Measurements from ENCODE around the gene SLC7A8.

Gene SLC7A8

DNA sequence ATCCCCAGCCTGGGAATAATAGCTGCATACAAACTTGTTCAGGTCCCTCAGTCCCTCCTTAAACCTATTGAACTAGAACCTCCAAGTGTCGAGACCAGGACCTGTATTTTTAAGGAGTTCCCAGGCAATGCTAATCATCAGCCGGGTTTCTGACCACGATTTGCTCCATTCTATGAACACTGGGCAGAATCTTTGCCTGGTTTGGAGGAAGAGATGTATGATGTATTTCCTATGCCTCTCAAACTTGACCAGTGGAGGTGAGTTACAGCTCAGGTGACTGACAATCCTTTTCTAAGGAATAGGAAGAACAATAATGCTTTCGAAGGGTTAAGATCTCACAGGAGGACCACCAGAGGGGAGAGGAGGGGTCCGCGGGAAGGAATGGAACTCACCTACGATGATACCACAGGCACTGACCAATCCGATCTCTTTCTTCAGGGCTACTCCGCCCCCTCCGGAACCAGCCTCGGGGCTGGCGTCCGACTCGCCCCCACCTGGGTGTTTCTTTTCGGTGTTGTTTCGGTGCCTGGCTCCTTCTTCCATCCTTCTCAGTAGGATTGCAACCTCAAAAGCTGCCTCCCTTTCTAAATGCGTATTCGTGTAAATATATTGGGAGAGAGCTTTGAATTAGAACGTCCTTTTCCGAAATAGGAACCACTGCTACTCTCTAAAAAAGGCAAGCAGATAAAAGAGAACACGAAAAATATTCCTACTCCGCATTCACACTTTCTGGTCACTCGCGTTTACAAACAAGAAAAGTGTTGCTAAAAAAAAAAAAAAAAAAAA, 895 bp downstream of the SLC7A8 start:
- no peak for DNase-seq (ENCODE audit: low read depth)

DNA sequence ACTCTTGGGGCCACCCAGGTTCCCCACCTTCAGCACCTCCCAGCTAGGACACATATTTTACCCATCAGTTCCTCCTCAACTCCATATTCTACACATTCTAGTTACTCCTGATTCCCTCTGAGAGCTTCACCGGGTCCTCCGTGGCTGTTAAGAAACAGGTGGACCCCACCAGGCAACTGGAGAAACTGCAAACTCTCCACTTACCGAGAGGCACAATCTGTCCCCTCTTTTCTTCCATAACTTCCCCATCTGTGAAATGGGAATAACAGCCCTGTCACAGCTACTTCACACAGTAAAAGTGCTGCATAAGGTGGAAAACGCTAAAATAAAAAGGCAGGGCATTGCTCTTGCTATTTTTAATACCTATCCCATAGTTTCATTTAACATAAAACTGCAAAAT, 1.5 kb downstream of the SLC7A8 start:
- no peak for DNase-seq (ENCODE audit: low read depth)

DNA sequence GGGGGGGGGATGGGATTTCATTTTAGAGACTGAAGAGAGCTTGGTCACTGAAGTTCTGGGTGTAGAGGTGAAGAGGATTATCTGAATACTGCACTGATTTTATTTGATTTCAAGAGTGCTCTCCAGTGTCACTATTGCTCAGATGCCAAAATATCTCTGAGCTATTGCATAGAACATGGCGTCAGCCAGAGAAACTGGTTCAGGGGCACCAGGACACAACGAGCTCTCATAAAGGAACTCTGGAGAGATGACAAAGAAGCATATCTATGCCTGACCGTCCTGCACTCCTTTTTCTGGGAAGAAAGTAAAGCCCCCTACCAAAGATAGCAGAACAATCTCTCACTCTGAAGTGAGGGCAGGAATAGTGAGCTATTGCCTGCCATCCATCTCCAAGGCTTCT, 2.0 kb downstream of the SLC7A8 start:
- DNase-seq (ENCODE audit: low read depth) = no peak

DNA sequence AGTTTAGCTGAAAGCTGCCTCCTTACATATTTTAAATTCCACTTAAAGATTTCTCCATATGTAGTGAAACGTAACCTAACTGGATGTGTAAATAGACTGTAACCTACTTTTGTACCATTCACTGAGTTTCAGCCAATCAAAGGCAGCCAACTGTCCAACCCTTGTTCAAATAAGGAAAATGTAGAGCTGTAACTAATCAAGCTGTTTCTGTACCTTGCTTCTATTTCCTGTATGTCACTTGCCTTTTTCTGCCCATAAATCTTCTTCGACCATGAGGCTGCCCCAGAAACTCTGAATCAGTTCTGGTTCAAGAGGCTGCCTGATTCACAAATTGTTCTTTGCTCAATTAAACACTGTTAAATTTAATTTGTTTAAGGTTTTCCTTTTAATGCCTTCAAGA, 6.3 kb downstream of the SLC7A8 start:
- DNase-seq (ENCODE audit: low read depth) = no peak

DNA sequence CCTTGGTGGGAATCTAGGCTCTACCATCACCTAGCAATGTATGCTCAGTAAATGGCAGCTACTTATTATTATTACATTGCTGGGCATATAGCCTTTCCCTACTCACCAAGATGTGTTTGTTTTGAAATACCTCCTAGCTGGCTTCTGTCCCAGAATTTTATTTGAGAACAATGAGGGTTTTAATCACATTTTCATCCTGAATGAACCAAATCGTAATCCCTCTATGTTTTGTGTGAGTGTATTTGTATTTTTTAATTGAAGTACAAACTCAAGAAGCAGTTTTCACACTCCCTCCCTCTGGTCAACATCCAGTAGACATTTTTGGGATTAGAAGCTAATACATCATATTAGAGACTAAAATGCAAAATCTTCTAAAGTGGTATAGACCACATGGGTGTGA, 7.6 kb downstream of the SLC7A8 start:
- DNase-seq (ENCODE audit: low read depth) = no peak

DNA sequence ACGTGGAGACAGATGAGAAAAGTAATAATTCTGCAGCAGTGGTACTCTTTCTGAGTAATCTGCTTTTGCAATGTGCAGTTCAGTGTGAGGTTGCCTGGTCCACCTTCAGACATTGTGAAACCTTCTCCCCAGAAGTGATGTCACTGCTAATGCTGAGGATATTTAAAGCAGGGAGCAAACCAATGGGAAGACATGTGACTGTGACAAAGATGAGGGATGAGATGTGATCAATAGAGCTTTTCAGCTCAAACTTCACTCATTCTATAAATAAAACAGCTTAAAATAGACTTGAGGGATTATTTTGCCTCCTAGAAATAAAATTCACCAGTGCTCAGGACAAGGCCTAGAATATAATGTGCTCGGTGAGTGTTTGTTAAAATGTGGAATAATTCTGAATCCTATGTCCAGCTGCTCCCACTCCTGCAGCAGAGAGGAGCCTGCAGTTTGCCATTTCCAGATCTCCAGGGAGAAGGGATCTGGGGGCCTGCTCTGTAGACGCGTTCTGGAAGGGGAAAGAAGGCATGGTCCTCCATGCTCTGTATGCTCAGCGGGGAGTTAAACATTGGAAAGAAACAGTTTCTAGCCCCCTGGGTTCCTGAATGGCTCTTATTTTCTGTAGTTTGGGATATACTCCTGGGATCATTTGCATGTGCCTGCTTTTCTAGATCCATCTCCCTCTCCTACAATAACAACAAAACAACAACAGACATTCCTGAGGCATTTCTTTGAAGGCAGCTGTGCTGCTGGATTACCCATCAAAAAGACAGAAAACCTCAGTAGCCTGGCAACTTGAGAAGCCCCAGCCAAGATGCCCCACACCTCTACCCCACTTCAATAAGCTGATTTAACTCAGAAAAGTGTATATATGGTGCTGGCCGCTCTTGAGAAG, 8.9 kb downstream of the SLC7A8 start:
- DNase-seq (ENCODE audit: low read depth) = no peak

DNA sequence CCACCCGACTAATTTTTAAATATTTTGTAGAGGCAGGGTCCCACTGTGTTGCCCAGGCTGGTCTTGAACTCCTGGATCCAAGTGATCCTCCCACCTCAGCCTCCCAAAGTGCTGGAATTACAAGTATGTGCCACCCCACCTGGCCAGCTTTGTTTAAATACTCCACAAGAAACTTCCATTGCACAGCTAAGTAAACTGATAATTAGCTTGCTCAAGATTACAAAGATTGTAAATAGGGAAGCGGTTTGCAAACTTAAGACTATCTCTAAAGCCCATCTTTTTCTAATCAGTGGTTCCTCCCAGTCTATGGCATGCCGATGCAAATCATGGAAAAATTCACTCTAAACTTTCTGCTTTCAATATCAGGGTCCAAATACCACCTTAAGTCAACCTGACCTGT, 9.7 kb downstream of the SLC7A8 start:
- DNase-seq (ENCODE audit: low read depth) = no peak

DNA sequence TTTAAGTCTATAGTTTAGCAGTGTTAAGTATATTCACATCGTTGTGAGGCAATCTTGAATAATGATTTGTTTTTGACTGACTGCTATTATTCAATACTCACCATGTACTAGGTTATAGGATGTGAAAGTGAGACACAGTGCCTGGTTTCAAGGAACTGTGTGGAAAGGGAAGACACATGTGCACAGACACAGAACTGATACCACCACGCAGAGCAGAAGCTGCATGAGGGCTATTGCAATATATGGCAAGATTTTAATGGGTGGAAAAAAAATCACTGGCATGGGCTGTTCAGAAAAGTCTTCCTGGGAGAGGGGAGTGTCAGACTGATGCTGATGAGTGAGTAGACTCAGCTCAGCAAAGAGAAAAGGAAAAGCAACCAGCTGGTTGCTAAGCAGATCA, 10.4 kb downstream of the SLC7A8 start:
- no peak for DNase-seq (ENCODE audit: low read depth)

DNA sequence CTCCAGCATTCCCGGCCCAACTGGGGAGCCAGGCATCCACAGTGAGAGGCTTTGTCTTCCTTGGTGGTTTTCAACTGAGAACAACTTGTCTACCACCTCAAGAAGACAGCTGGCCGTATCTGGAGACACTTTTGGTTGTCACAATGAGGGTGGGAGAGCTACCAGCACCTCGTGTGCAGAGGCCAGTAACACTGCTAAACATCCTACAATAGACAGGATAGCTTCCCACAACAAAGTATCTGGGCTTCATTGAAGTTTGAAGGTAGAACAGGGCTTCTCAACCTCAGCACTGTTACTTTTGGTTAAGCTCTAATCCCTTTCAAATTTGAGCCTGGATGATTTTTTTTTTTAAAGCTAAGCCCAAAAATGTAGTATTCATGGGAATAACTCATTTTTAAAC, 10.9 kb downstream of the SLC7A8 start:
- DNase-seq (ENCODE audit: low read depth) = no peak

DNA sequence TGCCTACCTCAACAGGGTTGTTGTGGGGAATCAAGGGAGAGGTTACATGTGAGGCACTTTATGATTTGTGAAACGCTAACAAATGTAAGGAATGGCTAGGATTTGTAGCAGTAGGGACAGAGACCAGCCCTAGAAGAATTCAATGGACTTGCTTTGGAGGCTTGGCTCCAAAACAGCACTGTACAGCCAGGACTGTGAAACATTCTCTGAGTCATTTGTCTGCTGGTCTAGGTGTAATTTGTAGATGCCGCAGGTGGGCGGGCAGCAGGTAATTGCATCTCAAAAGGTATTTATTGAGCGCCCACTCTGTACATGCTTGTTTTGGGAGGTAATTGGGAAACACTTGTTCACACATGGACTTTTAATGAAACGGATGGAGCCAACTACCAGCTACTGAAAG, 11.4 kb downstream of the SLC7A8 start:
- no peak for DNase-seq (ENCODE audit: low read depth)

DNA sequence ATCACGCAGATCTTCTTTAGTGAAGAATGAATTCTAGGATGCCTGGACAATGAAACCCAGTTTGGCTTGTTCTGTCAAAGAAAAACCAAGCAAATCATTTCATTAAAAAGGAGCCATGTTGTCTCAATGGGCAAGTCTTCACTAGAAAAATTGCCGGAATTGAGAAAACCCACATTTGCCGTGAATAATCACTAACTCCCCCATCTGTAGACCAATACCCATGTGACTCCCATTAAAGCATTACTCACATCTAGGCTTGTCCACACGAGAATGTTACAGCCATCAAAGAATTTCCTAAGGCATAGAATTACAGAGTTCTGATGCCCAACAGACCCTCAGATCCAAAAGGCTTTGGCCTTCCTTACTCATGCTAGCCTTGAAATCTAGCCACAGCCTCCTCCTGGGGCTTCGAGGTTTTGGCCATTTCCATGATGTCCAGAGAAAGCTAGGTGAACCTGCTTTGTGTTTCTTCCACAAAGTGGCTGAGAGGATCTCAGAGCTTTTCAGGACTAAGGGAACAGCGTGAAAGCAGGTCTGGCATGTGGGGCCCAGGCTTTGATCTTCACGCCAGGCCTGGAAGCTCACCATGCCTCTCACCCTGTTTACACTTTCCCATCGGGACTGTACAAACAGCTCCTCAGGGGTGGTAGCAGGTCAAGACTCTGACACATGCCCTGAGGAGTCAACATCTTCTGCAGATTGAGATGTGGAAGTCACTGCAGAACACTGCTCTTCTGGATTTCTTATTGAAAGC, 12.1 kb downstream of the SLC7A8 start:
- DNase-seq (ENCODE audit: low read depth) = no peak

DNA sequence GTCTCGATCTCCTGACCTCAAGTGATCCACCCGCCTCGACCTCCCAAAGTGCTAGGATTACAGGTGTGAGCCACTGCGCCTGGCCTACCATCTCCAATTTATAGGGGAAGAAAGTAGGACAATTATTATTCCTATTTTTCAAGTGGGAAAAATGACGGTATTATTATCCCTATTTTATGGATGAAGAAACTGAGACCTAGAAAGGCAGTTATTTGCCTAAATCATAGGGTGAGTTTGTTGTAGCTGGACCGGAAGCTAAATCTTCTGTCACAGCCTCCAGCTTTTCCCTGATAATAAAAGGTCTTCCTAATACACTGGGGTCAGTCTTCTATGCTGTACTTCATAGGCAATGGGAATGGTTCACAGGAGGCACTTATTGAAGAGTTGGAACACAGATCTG, 13.8 kb downstream of the SLC7A8 start:
- no peak for DNase-seq (ENCODE audit: low read depth)

DNA sequence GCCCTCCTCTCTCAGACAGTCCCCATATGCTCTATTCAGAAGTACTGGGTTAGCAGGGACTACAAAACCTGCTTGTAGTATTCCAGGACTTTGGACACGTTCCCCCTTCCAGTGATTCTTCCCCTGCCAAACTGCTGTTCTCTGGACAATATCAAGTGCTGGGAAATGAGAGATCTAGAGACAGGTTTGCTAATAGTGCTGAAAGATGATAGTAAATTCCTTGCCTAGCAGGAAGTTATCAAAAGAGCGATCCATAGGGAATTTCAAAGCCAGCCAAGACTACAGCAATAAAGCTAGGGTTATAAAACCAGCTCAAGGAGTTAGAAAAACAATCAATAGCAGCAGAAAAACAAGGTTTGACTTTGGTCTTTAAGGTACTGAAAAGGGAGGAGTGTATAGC, 15.2 kb downstream of the SLC7A8 start:
- no peak for DNase-seq (ENCODE audit: low read depth)

DNA sequence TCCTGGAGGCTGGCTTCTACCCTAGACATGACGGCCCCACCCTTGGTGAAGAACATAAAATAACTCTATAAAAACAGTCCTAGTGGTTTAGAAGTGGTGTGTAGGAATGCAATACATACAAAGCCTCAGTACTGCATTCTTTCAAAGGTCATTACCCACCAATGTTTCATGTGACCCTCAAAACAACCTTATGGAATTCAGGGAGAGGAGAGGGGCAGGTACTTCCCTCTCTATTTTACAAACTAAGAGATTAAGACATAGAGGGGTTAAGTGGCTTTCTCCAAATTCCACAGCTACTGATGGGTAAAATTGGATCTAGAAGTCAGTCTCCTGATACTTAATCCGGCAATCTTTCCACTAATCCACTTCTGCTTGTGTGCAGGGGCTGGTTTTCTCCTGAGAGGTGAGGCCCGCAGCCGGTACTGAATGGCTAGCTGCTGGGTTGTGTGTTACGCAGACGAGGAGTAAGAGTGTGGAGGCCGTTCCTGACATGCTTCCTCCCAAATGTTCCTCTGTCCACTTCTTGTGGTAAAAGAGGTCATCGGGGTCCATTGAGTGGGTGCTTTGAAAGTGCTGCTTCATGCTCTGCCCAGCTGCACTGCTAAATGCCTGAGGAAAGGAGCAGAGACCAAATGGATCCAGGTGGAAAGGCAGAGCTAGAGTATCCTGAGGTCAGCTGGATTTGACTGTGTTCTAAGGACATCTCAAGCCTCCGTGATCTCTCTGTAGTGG, 16.2 kb downstream of the SLC7A8 start:
- DNase-seq (ENCODE audit: low read depth) = no peak

DNA sequence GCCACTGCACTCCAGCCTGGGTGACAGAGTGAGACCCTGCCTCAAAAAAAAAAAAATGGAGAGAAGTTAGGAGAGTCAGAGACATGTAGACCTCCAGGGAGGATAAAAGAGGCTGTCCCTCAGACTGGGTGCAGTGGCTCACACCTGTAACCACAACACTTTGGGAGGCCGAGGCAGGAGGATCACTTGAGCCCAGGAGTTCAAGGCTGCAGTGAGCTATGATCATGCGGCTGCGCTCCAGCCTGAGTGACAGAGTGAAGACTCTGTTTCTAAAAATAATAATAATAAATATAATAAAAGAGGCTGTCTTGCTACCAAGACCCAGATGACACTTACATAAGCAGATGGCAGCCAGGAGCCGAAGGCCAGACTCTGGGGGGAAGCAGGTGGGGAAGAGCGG, 18.5 kb downstream of the SLC7A8 start:
- no peak for DNase-seq (ENCODE audit: low read depth)

DNA sequence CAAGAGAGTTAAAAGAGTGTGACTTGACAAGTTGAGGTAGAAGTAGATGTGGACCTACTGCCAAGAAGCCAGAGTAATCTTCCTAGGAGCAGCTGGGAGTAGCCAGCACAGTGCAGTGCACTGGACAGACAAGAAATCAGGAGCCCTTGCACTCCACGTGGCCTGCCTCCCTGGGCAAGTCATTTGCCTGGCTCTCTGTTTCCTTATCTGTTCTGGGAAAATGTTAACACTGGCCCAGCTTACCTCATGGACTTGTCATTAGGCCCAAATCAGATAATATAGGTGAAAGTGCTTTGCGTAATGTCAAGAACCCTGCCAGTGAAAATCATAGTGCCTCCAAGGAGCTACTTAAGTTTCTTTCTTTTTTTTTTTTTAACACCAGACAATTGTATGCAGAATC, 19.2 kb downstream of the SLC7A8 start:
- DNase-seq (ENCODE audit: low read depth) = no peak

DNA sequence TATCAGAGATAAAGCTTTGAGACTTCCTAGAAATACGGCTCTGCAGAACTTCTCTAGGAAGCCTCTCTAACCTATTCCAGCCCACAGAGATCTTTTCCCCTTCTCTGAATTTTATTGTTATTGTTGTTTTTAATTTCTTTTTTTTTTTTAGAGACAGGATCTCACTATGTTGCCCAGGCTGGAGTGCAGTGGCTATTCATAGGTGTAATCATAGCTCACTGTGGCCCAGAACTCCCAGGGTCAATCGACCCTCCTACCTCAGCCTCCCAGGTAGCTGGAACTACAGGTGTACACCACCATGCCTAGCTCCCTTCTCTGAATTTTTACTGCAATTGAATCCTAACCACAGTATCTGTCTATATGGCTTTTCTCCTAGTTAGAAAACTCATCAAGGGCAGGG, 19.6 kb downstream of the SLC7A8 start:
- DNase-seq (ENCODE audit: low read depth) = no peak

DNA sequence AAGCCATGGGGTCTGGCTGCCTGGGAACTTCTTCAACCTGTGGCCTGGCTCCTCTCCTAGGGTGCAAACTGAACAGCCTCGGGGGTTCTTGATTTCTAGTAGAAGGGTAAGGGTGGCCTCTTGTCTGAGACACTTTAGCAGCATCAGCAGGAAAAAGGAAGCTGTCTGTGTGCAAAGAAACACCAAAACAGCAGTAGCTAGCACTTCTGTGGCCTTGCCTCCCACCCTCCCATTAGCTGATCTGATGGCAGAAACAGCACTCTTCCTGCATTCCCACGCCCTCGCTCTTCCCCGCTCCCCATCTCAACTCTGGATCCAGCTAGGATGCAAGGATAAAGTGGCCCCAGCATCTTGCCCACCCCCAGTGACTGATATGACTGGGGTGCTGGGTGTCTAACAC, 20.7 kb downstream of the SLC7A8 start:
- no peak for DNase-seq (ENCODE audit: low read depth)

DNA sequence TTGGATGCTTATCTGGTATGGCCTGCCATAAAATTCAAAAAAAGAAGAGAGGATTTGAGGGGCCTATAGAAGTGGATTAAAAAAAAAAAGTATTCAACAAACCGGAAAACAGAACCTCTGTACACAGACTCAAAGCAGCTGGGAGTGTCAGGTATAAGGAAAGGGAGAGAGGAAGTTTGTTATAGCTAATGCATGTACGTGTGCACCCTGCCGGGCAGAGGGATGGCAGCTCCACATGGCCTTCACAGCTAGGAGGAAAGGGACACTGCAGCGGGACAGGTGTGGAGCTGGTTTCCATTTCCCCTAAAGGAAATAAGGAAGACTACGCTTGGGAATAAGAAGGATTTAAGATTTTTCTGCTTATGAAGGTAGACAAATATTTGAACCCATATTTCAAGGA, 21.5 kb downstream of the SLC7A8 start:
- DNase-seq (ENCODE audit: low read depth) = no peak

DNA sequence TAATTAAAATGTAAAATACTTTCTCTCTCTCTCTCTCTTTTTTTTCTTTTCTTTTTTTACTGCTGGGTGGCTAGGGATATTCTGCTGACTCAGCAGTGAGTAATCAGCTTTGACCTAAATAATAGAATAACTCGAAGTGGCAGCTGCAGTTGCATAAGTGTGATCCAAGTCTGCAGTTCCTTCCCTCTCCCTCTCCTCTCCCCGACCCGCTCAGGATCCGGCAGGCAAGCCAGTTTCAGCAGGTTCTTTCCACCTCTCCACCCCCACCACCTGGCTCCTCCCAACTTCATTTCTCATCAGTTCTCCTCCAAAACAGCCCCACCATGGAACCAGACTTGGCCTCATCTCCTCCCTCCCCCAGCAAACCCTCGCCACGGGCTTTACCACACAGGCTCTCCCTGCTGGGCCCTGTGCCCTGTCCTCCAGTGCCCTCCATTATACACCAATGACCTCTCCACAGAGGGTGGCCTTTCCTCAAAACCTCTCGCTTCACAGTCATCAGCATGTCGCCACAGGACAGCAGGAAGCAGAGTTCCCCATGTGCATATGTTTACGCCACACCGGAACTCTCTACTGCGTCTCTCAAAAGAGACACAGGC, 22.4 kb downstream of the SLC7A8 start:
- no peak for DNase-seq (ENCODE audit: low read depth)

DNA sequence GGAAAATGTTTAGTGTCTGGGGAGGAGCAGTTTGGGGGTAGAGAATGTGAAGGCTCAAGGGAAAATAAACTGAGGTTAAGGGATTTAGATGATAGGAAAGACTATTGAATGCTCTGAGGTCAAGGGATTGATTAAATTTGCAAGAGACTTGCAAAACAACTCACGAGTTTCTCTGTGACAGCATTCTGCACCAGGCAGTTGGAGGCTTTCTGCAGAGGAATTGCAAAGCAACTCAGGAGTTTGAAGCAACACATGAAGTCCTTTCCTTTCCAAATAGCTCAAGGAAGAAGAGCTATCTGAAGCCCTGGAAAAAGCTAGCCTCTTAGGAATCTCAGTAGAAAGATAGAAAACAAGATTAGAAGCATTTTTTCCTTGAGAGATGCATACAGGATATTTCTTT, 23.9 kb downstream of the SLC7A8 start:
- no peak for DNase-seq (ENCODE audit: low read depth)

DNA sequence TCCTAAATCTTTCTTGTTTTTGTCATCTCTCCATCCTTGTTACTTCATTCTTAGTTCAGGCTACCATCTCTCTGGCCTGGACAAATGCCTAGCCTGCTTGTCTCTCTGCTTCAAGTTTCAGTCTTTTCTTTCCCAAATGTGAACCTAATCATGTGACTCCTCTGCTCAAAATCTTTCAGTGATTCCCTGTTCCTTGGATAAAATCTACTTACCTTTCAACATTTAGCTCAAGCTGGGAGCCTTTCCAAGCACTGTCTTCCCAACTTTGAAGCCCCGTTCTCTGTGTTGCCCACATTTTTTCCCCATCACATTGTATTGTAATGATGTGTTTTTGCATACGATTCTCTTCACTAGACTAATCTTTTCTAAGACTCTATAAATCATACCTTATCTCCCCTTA, 24.7 kb downstream of the SLC7A8 start:
- DNase-seq (ENCODE audit: low read depth) = no peak
